MM.1S (cell line): Measurements from ENCODE around the gene ITGA8.
"Not testable (repeated sequence)": the region's sequence is repeated elsewhere in the genome, so short reads cannot be mapped to it uniquely, and the experiment has no call there.

Experiments used
- EZH2 ChIP-seq: fragments of 300-600 bp; sonication (generic); optimal IDR thresholded peaks from 2 replicates; pipeline ENCODE3; 2017; ENCODE audit warnings: low read depth, mild to moderate bottlenecking, antibody characterized with exemption, low read length, mixed read lengths
- TF ChIP-seq, protein P1 (sequence below): fragments of 300-600 bp; sonication (generic); IDR thresholded peaks from 2 replicates; pipeline ENCODE4 v1.5.1; 2016; ENCODE audit warnings: antibody characterized with exemption, low read length, mixed read lengths

DNA sequence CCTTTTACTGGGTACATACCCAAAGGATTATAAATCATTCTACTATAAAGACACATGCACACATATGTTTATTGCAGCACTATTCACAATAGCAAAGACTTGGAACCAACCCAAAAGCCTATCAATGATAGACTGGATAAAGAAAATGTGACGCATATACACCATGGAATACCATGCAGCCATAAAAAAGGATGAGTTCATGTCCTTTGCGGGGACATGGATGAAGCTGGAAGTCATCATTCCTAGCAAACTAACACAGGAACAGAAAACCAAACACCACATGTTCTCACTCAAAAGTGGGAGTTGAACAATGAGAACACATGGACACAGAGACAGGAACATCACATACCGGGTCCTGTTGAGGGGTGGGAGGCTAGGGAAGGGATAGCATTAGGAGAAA, 88.5 kb downstream of the ITGA8 start:
- TF ChIP-seq, protein P1, sequence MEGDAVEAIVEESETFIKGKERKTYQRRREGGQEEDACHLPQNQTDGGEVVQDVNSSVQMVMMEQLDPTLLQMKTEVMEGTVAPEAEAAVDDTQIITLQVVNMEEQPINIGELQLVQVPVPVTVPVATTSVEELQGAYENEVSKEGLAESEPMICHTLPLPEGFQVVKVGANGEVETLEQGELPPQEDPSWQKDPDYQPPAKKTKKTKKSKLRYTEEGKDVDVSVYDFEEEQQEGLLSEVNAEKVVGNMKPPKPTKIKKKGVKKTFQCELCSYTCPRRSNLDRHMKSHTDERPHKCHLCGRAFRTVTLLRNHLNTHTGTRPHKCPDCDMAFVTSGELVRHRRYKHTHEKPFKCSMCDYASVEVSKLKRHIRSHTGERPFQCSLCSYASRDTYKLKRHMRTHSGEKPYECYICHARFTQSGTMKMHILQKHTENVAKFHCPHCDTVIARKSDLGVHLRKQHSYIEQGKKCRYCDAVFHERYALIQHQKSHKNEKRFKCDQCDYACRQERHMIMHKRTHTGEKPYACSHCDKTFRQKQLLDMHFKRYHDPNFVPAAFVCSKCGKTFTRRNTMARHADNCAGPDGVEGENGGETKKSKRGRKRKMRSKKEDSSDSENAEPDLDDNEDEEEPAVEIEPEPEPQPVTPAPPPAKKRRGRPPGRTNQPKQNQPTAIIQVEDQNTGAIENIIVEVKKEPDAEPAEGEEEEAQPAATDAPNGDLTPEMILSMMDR, result not testable (repeated sequence)
- TF ChIP-seq EZH2, result not testable (repeated sequence)
